ENCODE results near the gene MAPRE3. TPM values are rescaled to one million over a fixed set of nuclear protein-coding genes. Genes with fewer than 3 reads are reported as not detected.
A peak's percentile ranks its signal among the peaks of the same experiment; 100 is the strongest.

MAPRE3 gene
- total RNA-seq, 4 donors from 2014 or later: 16.8 to 64.7 (median 32.9) TPM

GRCh38 chr2:26971911-26972786, 1.7 kb downstream of the MAPRE3 start:
- H3K9me3 ChIP-seq: no peaks in the 10 kb centered on the region
- WGBS, 2 donors (ENCODE audit: low coverage in 1 of 2): 65 to 80% methylated on average over 1 to 9 of the region's 9 CpGs
- in situ Hi-C loops (cut with MboI; ENCODE audit: low pct_ligation_motif_present in 1 of 4, low pct_unique_long_range_greater_than_20kb in 1 of 4, low sequenced_read_pairs in 3 of 4) (loop anchor here in 3 of 4 donors (25.0 kb wide), 2 partner anchors 115 to 315 kb away; partner anchors contain the start of genes DNAJC5G (in 3 of the 3), EMILIN1 (in 3 of the 3), KHK (in 3 of the 3) and TRIM54 (in 3 of the 3)), intact Hi-C loops (cut with DNase I; ENCODE audit: low total_unique reads) (no loop called here)
- TF ChIP-seq POLR2A (IDR thresholded peaks at IDR 0.05) (no peak), POLR2AphosphoS5 (IDR thresholded peaks at IDR 0.05) (no peak)
- no peak for DNase-seq
- no peak overlapping the region for H3K4me3 ChIP-seq
- H3K36me3 ChIP-seq: no peaks in the 10 kb centered on the region
- peaks cover 5 to 42% (median 26%) of the 10 kb centered on the region in 4 donors for H3K4me1 ChIP-seq
- H3K27me3 ChIP-seq: no peaks in the 10 kb centered on the region
- H3K27ac ChIP-seq: peak overlapping the region in 1 of 4 donors; percentile 73

- 92 to 100% methylated on average over 3 to 5 of the region's 5 CpGs for WGBS, 2 donors (ENCODE audit: low coverage in 1 of 2)
These were observed 3.9 kb downstream of the MAPRE3 start for GRCh38 chr2:26974352-26974751.

GRCh38 chr2:26975102-26975501, 4.7 kb downstream of the MAPRE3 start:
- no peaks in the 10 kb centered on the region for H3K27me3 ChIP-seq
- peaks cover under 1 to 28% (median 22%) of the 10 kb centered on the region in 4 donors for H3K4me1 ChIP-seq
- intact Hi-C loops (cut with DNase I; ENCODE audit: low total_unique reads): no loop called here
- H3K36me3 ChIP-seq: no peaks in the 10 kb centered on the region
- in situ Hi-C loops (cut with MboI; ENCODE audit: low pct_ligation_motif_present in 1 of 4, low pct_unique_long_range_greater_than_20kb in 1 of 4, low sequenced_read_pairs in 3 of 4): no loop called here
- no peak overlapping the region for H3K27ac ChIP-seq
- no peak overlapping the region for H3K4me3 ChIP-seq
- DNase-seq: no peak
- no peaks in the 10 kb centered on the region for H3K9me3 ChIP-seq
- 42 to 80% methylated on average over 1 to 2 of the region's 2 CpGs for whole genome bisulfite sequencing, 2 donors (ENCODE audit: low coverage in 1 of 2)
- TF ChIP-seq POLR2A (IDR thresholded peaks at IDR 0.05) (no peak), POLR2AphosphoS5 (IDR thresholded peaks at IDR 0.05) (no peak), CTCF (IDR thresholded peaks at IDR 0.05) (no peak), EP300 (IDR thresholded peaks at IDR 0.05; ENCODE audit: low read depth) (no peak)

More at GRCh38 chr2:26974352-26974751, 3.9 kb downstream of the MAPRE3 start:
- Histone ChIP-seq H3K36me3 (no peaks in the 10 kb centered on the region), H3K27ac (no peak overlapping the region), H3K27me3 (no peaks in the 10 kb centered on the region), H3K4me1 (peaks cover 5 to 31% (median 30%) of the 10 kb centered on the region in 4 donors), H3K4me3 (no peak overlapping the region), H3K9me3 (no peaks in the 10 kb centered on the region)
- in situ Hi-C loops (cut with MboI; ENCODE audit: low pct_ligation_motif_present in 1 of 4, low pct_unique_long_range_greater_than_20kb in 1 of 4, low sequenced_read_pairs in 3 of 4) (loop anchor here in 3 of 4 donors (25.0 kb wide), 2 partner anchors 113 to 313 kb away; partner anchors contain the start of genes DNAJC5G (in 3 of the 3), EMILIN1 (in 3 of the 3), KHK (in 3 of the 3) and TRIM54 (in 3 of the 3)), intact Hi-C loops (cut with DNase I; ENCODE audit: low total_unique reads) (no loop called here)
- TF ChIP-seq POLR2AphosphoS5 (IDR thresholded peaks at IDR 0.05): no peak
- TF ChIP-seq POLR2A (IDR thresholded peaks at IDR 0.05): no peak
- TF ChIP-seq CTCF (IDR thresholded peaks at IDR 0.05): no peak
- TF ChIP-seq EP300 (IDR thresholded peaks at IDR 0.05; ENCODE audit: low read depth): no peak
- no peak for DNase-seq

DNA sequence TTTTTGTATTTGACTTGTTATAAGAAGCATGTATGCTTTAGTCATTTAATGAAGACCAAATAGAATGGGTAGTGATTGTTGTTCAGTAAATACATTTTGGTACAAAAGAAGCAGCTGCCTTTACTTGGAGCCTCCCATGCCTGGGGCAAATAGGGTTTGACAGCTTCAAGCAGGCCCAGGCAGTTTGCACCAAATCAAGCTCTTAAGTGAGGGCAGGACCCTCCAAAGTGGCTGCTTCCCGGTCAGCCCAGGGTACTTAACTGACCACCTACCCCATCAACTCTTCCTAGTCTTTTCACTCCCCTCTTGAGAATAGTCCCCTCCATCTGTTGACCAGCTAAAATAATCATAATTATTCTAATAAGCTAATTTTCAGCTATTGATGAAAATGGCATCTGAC, 5.2 kb downstream of the MAPRE3 start:
- H3K4me3 ChIP-seq: no peak overlapping the region
- H3K27ac ChIP-seq: no peak overlapping the region
- H3K36me3 ChIP-seq: no peaks in the 10 kb centered on the region
- H3K27me3 ChIP-seq: no peaks in the 10 kb centered on the region
- no peak for DNase-seq
- intact Hi-C loops (cut with DNase I; ENCODE audit: low total_unique reads) (no loop called here), in situ Hi-C loops (cut with MboI; ENCODE audit: low pct_ligation_motif_present in 1 of 4, low pct_unique_long_range_greater_than_20kb in 1 of 4, low sequenced_read_pairs in 3 of 4) (no loop called here)
- H3K9me3 ChIP-seq: no peaks in the 10 kb centered on the region
- peaks cover 0 to 26% (median 20%) of the 10 kb centered on the region in 4 donors for H3K4me1 ChIP-seq
- WGBS, 2 donors (ENCODE audit: low coverage in 1 of 2): 80% methylated on average over 1 of the region's 1 CpG; no CpG with 5 or more reads in 1 of the 2 donors
- TF ChIP-seq POLR2AphosphoS5 (IDR thresholded peaks at IDR 0.05) (no peak), POLR2A (IDR thresholded peaks at IDR 0.05) (no peak), EP300 (IDR thresholded peaks at IDR 0.05; ENCODE audit: low read depth) (no peak), CTCF (IDR thresholded peaks at IDR 0.05) (no peak)

Measured in transverse colon (tissue), 4 donors.